Effector CD8-positive, alpha-beta T cell (primary cell): Measurements from ENCODE around the gene ANLN.
"Not testable (repeated sequence)": the region's sequence is repeated elsewhere in the genome, so short reads cannot be mapped to it uniquely, and the experiment has no call there.

ENCODE experiments used
- DNase-seq: peaks from one replicate; lab custom pipeline; 2025; lab: John Stamatoyannopoulos, UW
- total RNA-seq, 4 experiments: gene quantifications; one replicate each; lab custom pipeline; 2026; lab: John Stamatoyannopoulos, UW

ANLN gene
- 0.49 to 4.5 (median 1.0) reads per million in 4 experiments for total RNA-seq

- DNase-seq, result peak; percentile 75
These were observed at the start of gene ANLN for GRCh38 chr7:36389371-36390198. Gene ANLN, plus strand, starts transcription at chr7:36389862. Its CDS starts 165 bp downstream, at chr7:36390027.

GRCh38 chr7:36343548-36343947 is 46.1 kb upstream of the ANLN start:
- no peak for DNase-seq

GRCh38 chr7:36344622-36345021 is 45.0 kb upstream of the ANLN start:
- no peak for DNase-seq

GRCh38 chr7:36346260-36346831 is 43.3 kb upstream of the ANLN start:
- DNase-seq, result no peak

GRCh38 chr7:36348256-36348655 is 41.4 kb upstream of the ANLN start:
- no peak for DNase-seq

- no peak for DNase-seq
These were observed 40.9 kb upstream of the ANLN start for GRCh38 chr7:36348771-36349170.

- DNase-seq, result no peak
These were observed 40.0 kb upstream of the ANLN start for GRCh38 chr7:36349626-36350025.

- no peak for DNase-seq
These were observed 34.2 kb upstream of the ANLN start for GRCh38 chr7:36355490-36355889.

- no peak for DNase-seq
These were observed 32.6 kb upstream of the ANLN start for GRCh38 chr7:36357054-36357453.

- no peak for DNase-seq
These were observed 31.1 kb upstream of the ANLN start for GRCh38 chr7:36358589-36358988.

GRCh38 chr7:36360244-36360643 is 29.4 kb upstream of the ANLN start:
- DNase-seq, result no peak

GRCh38 chr7:36361227-36361626 is 28.4 kb upstream of the ANLN start:
- DNase-seq, result no peak

GRCh38 chr7:36363515-36363914 is 26.1 kb upstream of the ANLN start:
- DNase-seq, result no peak

GRCh38 chr7:36366005-36366717 is 23.5 kb upstream of the ANLN start:
- no peak for DNase-seq

- peak; percentile 87 for DNase-seq
These were observed 22.7 kb upstream of the ANLN start for GRCh38 chr7:36366718-36367560.

GRCh38 chr7:36367561-36368077 is 22.0 kb upstream of the ANLN start:
- no peak for DNase-seq

- no peak for DNase-seq
These were observed 21.2 kb upstream of the ANLN start for GRCh38 chr7:36368496-36368895.

GRCh38 chr7:36369171-36369570 is 20.5 kb upstream of the ANLN start:
- DNase-seq, result no peak

- no peak for DNase-seq
These were observed 19.6 kb upstream of the ANLN start for GRCh38 chr7:36370046-36370445.

- no peak for DNase-seq
These were observed 17.5 kb upstream of the ANLN start for GRCh38 chr7:36372156-36372555.

GRCh38 chr7:36378555-36378954 is 11.1 kb upstream of the ANLN start:
- DNase-seq, result not testable (repeated sequence)
